Measurements from ENCODE around the gene TRRAP. TPM values are rescaled to one million over a fixed set of nuclear protein-coding genes. Genes with fewer than 3 reads are reported as not detected.
A peak's percentile ranks its signal among the peaks of the same experiment; 100 is the strongest.

TRRAP gene
- total and polyA plus RNA-seq, 2 of the 8 experiments (the other 6 are each of a cell fraction or from before 2014, with no cell fraction given), result 21.7 to 48.6 TPM

DNA sequence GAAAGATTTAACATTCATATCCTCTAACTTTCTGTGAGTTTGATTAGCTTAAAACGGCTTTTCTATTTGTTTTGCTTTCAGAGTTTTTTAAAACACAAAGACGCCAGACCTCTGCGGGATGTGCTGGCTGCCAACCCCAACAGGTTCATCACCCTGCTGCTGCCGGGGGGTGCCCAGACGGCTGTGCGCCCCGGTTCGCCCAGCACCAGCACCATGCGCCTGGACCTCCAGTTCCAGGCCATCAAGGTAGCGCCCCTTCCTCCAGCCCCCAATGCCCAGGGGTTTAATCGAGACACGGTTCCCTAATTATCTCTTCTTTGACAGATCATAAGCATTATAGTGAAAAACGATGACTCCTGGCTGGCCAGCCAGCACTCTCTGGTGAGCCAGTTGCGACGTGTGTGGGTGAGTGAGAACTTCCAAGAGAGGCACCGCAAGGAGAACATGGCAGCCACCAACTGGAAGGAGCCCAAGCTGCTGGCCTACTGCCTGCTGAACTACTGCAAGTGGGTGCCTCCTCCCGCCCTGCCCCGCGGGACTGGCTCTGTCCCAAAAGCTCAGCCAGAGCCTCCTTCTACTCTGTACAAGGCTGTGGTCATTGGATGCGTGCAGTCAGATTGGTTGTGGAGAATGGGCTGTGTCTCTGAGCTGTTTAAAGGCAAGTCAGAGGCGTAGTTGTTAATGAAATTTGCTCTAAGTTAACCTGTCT lies 71.2 kb downstream of the TRRAP start:
- Histone ChIP-seq H3K27me3 (replicated peaks in 1 of 4; ENCODE audit: control insufficient read depth in 3 of 4, extremely low read depth in 1 of 4, insufficient read depth in 3 of 4, low read length in 3 of 4) (no peaks in the 10 kb centered on the region), H3K56ac (replicated peaks; ENCODE audit: insufficient read length, low read depth, low read length) (no peak overlapping the region), H3K4ac (replicated peaks; ENCODE audit: insufficient read length, low read depth, low read length) (no peak overlapping the region), H4K5ac (ENCODE audit: insufficient read length, low read depth, low read length) (no peak overlapping the region), H4K8ac (ENCODE audit: extremely low read depth, insufficient read depth, low read length) (peak overlapping the region; percentile 51; the same call in 1 of the 2 replicates), H2AK5ac (ENCODE audit: low read depth, low read length) (no peak overlapping the region), H4K20me1 (replicated peaks in 1 of 2; ENCODE audit: control insufficient read depth in 1 of 2, insufficient read depth in 2 of 2, low read length in 2 of 2) (peaks cover 0 to 12% of the 10 kb centered on the region in 2 experiments), H2BK20ac (ENCODE audit: low read length) (no peak overlapping the region), H3K4me2 (ENCODE audit: insufficient read depth in 1 of 2, low read depth in 2 of 2, low read length in 2 of 2) (no peak overlapping the region), H3K4me1 (replicated peaks in 1 of 4; ENCODE audit: control insufficient read depth in 3 of 4, insufficient read depth in 4 of 4, low read length in 3 of 4) (no peaks in the 10 kb centered on the region), H3K14ac (ENCODE audit: insufficient read length) (no peak overlapping the region), H3K79me2 (ENCODE audit: control insufficient read depth in 1 of 2, insufficient read depth in 2 of 2, low read length in 2 of 2) (peaks cover 0 to 6% of the 10 kb centered on the region in 2 experiments; a peak in 1 of 4 replicates), H3K9ac (replicated peaks in 1 of 4; ENCODE audit: extremely low read depth in 1 of 4, low read depth in 3 of 4, low read length in 3 of 4) (no peak overlapping the region), H3K4me3 (ENCODE audit: extremely low read depth in 1 of 4, insufficient read depth in 2 of 4, low read depth in 3 of 4, low read length in 4 of 4) (no peak overlapping the region), H3K23me2 (ENCODE audit: low read depth, low read length) (peaks cover 3% of the 10 kb centered on the region), H2BK120ac (replicated peaks; ENCODE audit: low read depth, low read length) (no peak overlapping the region), H3K79me1 (ENCODE audit: low read depth, low read length) (peaks cover 5% of the 10 kb centered on the region), H3K23ac (ENCODE audit: insufficient read length) (no peak overlapping the region), H2BK15ac (ENCODE audit: low read length) (no peak overlapping the region), H4K91ac (replicated peaks; ENCODE audit: insufficient read length, low read length) (no peak overlapping the region), H3K36me3 (ENCODE audit: control insufficient read depth in 2 of 4, insufficient read depth in 4 of 4, low read length in 3 of 4) (peaks cover 37 to 79% (median 64%) of the 10 kb centered on the region in 4 experiments), H3K18ac (ENCODE audit: extremely low read depth, low read length) (no peak overlapping the region), H2BK5ac (ENCODE audit: low read depth, low read length) (no peak overlapping the region), H2AFZ (ENCODE audit: low read length) (no peak overlapping the region), H3K27ac (ENCODE audit: low read depth, low read length) (no peak overlapping the region), H3K9me3 (ENCODE audit: insufficient read depth in 2 of 2, low read depth in 1 of 2, low read length in 1 of 2) (no peaks in the 10 kb centered on the region), H2BK12ac (ENCODE audit: low read depth, low read length) (no peak overlapping the region)
- TF ChIP-seq CREB1 (IDR thresholded peaks at IDR 0.05) (no peak), RNF2 (IDR thresholded peaks at IDR 0.05; ENCODE audit: borderline replicate concordance, low read depth, low read length, missing control alignments, poor library complexity, severe bottlenecking) (no peak), RBBP5 (IDR thresholded peaks at IDR 0.05; ENCODE audit: borderline replicate concordance, low read depth, low read length) (no peak), YY1 (IDR thresholded peaks at IDR 0.05; ENCODE audit: low read depth, low read length) (no peak), CBX5 (IDR thresholded peaks at IDR 0.05; ENCODE audit: low read depth, low read length) (no peak), SIX5 (IDR thresholded peaks at IDR 0.05; ENCODE audit: low read depth, low read length) (no peak), EGR1 (IDR thresholded peaks at IDR 0.05; ENCODE audit: borderline replicate concordance, low read depth, low read length) (no peak), NRF1 (IDR thresholded peaks at IDR 0.05; ENCODE audit: low read depth, low read length) (no peak), ZNF274 (IDR thresholded peaks at IDR 0.05; ENCODE audit: borderline replicate concordance, extremely low read depth, low read length) (no peak)
- TF ChIP-seq, protein P1, sequence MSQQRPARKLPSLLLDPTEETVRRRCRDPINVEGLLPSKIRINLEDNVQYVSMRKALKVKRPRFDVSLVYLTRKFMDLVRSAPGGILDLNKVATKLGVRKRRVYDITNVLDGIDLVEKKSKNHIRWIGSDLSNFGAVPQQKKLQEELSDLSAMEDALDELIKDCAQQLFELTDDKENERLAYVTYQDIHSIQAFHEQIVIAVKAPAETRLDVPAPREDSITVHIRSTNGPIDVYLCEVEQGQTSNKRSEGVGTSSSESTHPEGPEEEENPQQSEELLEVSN (IDR thresholded peaks at IDR 0.05), result no peak
- no peak for FAIRE-seq
- POLR2A ChIA-PET (ENCODE audit: partially characterized antibody), result no interaction called here
- WGBS, 2 experiments (ENCODE audit: extremely low coverage in 1 of 2, insufficient coverage in 1 of 2, insufficient read length in 1 of 2, insufficient replicate concordance in 2 of 2, low coverage in 1 of 2, low lambda C conversion rate in 2 of 2, missing lambda C conversion rate in 1 of 2), result 95% methylated on average over 21 of the region's 21 CpGs; no CpG with 5 or more reads in 1 of the 2 experiments
- DNase-seq (ENCODE audit: low read depth in 1 of 2, low spot score in 2 of 2), result no peak
- CTCF ChIA-PET (ENCODE audit: partially characterized antibody), result interaction anchor here (1.9 kb wide), 1 partner anchor 13 kb away, joined by 6 read pairs; no protein-coding TSS in a partner anchor

Data from H1 (cell line).